Small intestine (tissue), 7 donors: Measurements from ENCODE around the gene ARID1A. TPM values are rescaled to one million over a fixed set of nuclear protein-coding genes. Genes with fewer than 3 reads are reported as not detected.
A peak's percentile ranks its signal among the peaks of the same experiment; 100 is the strongest.
"Not testable (repeated sequence)": the region's sequence is repeated elsewhere in the genome, so short reads cannot be mapped to it uniquely, and the experiment has no call there.

Experiments used
- DNase-seq, 2 donors: peaks; one replicate each; pipeline versions ENCODE4 v3.0.0 to v3.0.0-alpha.2; 2013
- FAIRE-seq: peaks from 2 replicates; lab custom pipeline; 2012; peaks lifted over from hg19 to GRCh38; lab: Jason Lieb, UNC
- H3K27ac ChIP-seq, 3 donors: one replicate each; pipeline ENCODE4 v1.5.1; 2013; ENCODE audit warnings: low read length in 2 of 3, mild to moderate bottlenecking in 2 of 3, control low read depth in 1 of 3, inconsistent platforms in 1 of 3, low read depth in 1 of 3, moderate library complexity in 1 of 3
- H3K27me3 ChIP-seq, 3 donors: one replicate each; pipeline ENCODE4 v1.6.1; 2013; ENCODE audit warnings: low read length in 3 of 3, inconsistent platforms in 1 of 3; ENCODE audit not compliant: control insufficient read depth in 3 of 3, insufficient read depth in 3 of 3
- H3K36me3 ChIP-seq, 3 donors: one replicate each; pipeline ENCODE4 v1.6.1; 2013; ENCODE audit warnings: low read length in 3 of 3, inconsistent platforms in 1 of 3, low read depth in 1 of 3, mild to moderate bottlenecking in 1 of 3, moderate library complexity in 1 of 3; ENCODE audit not compliant: control insufficient read depth in 3 of 3, insufficient read depth in 2 of 3
- H3K4me1 ChIP-seq, 3 donors: one replicate each; pipeline ENCODE4 v1.6.1; 2013; ENCODE audit warnings: low read length in 2 of 3, inconsistent platforms in 1 of 3, low read depth in 1 of 3, mild to moderate bottlenecking in 1 of 3, moderate library complexity in 1 of 3; ENCODE audit not compliant: control insufficient read depth in 3 of 3, insufficient read depth in 2 of 3
- H3K4me3 ChIP-seq, 3 donors: one replicate each; pipeline ENCODE4 v1.5.1; 2013; ENCODE audit warnings: low read length in 3 of 3, control low read depth in 1 of 3, inconsistent platforms in 1 of 3, low read depth in 1 of 3, mild to moderate bottlenecking in 1 of 3, moderate library complexity in 1 of 3
- H3K9me3 ChIP-seq, 2 donors: one replicate each; pipeline ENCODE4 v1.6.1; 2013; ENCODE audit warnings: low read depth in 1 of 2, low read length in 1 of 2; ENCODE audit not compliant: control insufficient read depth in 2 of 2, insufficient read depth in 1 of 2
- WGBS, 3 donors: extraction: QIAGEN DNeasy Blood & Tissue Kit; methylation state at CpG; one replicate each; pipeline ENCODE4 v1.1.7; 2013; 5-methylcytosine and 5-hydroxymethylcytosine counted together
- polyA plus RNA-seq, 4 donors: library from polyadenylated mRNA; stranded (reverse) in 3 of 4; unstranded in 1 of 4; fragments of 200-250 nt in 3 of 4; fragments of 120-200 nt in 1 of 4; gene quantifications; one replicate each; pipeline versions ENCODE4 v1.2.1 to v1.2.3, GENCODE V29; 2013
- donor health status: healthy with polysubstance abuse.
- donor health status: control.
- donor health status: control.
- donor health status: Bipolar disorder and iron deficiency.
- donor health status: healthy.

ARID1A gene
- polyA plus RNA-seq, 4 donors, result 7.8 to 59.7 (median 18.7) TPM

GRCh38 chr1:26803932-26804331, 108.1 kb downstream of the ARID1A start:
- H3K4me3 ChIP-seq, H3K36me3 ChIP-seq, H3K4me1 ChIP-seq, H3K27me3 ChIP-seq, H3K27ac ChIP-seq, DNase-seq, FAIRE-seq: not testable (repeated sequence)
- 97 to 99% (median 98%) methylated on average over 19 to 30 of the region's 36 CpGs for WGBS, 3 donors
- peaks cover 0 to 10% of the 10 kb centered on the region in 2 donors for H3K9me3 ChIP-seq

- FAIRE-seq, H3K4me3 ChIP-seq, H3K4me1 ChIP-seq, H3K36me3 ChIP-seq, H3K27me3 ChIP-seq, H3K27ac ChIP-seq: not testable (repeated sequence)
- 53 to 55% (median 53%) methylated on average over 11 of the region's 11 CpGs for WGBS, 3 donors
- peak; percentile 75 to 76 for DNase-seq
- H3K9me3 ChIP-seq, result peaks cover 0 to 13% of the 10 kb centered on the region in 2 donors
Measured at GRCh38 chr1:26810105-26810504, 114.3 kb downstream of the ARID1A start.

- Histone ChIP-seq H3K9me3 (peaks cover 0 to 6% of the 10 kb centered on the region in 2 donors), H3K27me3 (no peaks in the 10 kb centered on the region), H3K4me1 (no peaks in the 10 kb centered on the region), H3K27ac (no peak overlapping the region), H3K4me3 (no peak overlapping the region), H3K36me3 (no peaks in the 10 kb centered on the region)
- DNase-seq (no peak), FAIRE-seq (no peak)
- 66 to 73% (median 70%) methylated on average over 4 of the region's 4 CpGs for WGBS, 3 donors
Measured at GRCh38 chr1:26811057-26811456, 115.2 kb downstream of the ARID1A start.

- DNase-seq, result no peak
- H3K9me3 ChIP-seq, result peaks cover 0 to 6% of the 10 kb centered on the region in 2 donors
- no peaks in the 10 kb centered on the region for H3K4me1 ChIP-seq
- no peak overlapping the region for H3K27ac ChIP-seq
- no peak for FAIRE-seq
- no peaks in the 10 kb centered on the region for H3K27me3 ChIP-seq
- H3K36me3 ChIP-seq, result no peaks in the 10 kb centered on the region
- no peak overlapping the region for H3K4me3 ChIP-seq
Measured at GRCh38 chr1:26811708-26812107, 115.9 kb downstream of the ARID1A start.

- Histone ChIP-seq H3K27me3 (no peaks in the 10 kb centered on the region), H3K4me1 (no peaks in the 10 kb centered on the region), H3K9me3 (peaks cover 0 to 6% of the 10 kb centered on the region in 2 donors), H3K36me3 (no peaks in the 10 kb centered on the region), H3K27ac (no peak overlapping the region), H3K4me3 (no peak overlapping the region)
- 88 to 93% (median 90%) methylated on average over 2 of the region's 2 CpGs for WGBS, 3 donors
- DNase-seq (no peak), FAIRE-seq (no peak)
Measured at GRCh38 chr1:26814377-26814776, 118.6 kb downstream of the ARID1A start.

- H3K4me3 ChIP-seq, result no peak overlapping the region
- WGBS, 3 donors, result 87 to 89% (median 88%) methylated on average over 3 of the region's 3 CpGs
- no peak for FAIRE-seq
- no peak overlapping the region for H3K27ac ChIP-seq
- H3K36me3 ChIP-seq, result no peaks in the 10 kb centered on the region
- no peak for DNase-seq
- peaks cover 0 to 6% of the 10 kb centered on the region in 2 donors for H3K9me3 ChIP-seq
- no peaks in the 10 kb centered on the region for H3K27me3 ChIP-seq
- H3K4me1 ChIP-seq, result no peaks in the 10 kb centered on the region
Measured at GRCh38 chr1:26814893-26815292, 119.1 kb downstream of the ARID1A start.

- whole genome bisulfite sequencing, 3 donors, result 48 to 56% (median 53%) methylated on average over 4 of the region's 4 CpGs
- Histone ChIP-seq H3K4me1 (peaks cover 0 to 1% (median 0%) of the 10 kb centered on the region in 3 donors), H3K27me3 (no peaks in the 10 kb centered on the region), H3K4me3 (no peak overlapping the region), H3K9me3 (no peaks in the 10 kb centered on the region), H3K27ac (peak overlapping the region in 1 of 3 donors; percentile 3), H3K36me3 (no peaks in the 10 kb centered on the region)
- DNase-seq (peak in 1 of 2 donors; percentile 37), FAIRE-seq (no peak)
Measured at GRCh38 chr1:26820784-26821269, 125.0 kb downstream of the ARID1A start.

GRCh38 chr1:26822737-26823395, 127.1 kb downstream of the ARID1A start:
- H3K4me3 ChIP-seq, result no peak overlapping the region
- 93 to 99% (median 96%) methylated on average over 4 of the region's 4 CpGs for WGBS, 3 donors

More at GRCh38 chr1:26822737-26823395, 127.1 kb downstream of the ARID1A start:
- no peaks in the 10 kb centered on the region for H3K36me3 ChIP-seq
- H3K4me1 ChIP-seq, result peaks cover 4 to 12% (median 6%) of the 10 kb centered on the region in 3 donors
- H3K27me3 ChIP-seq, result no peaks in the 10 kb centered on the region
- no peak for FAIRE-seq
- no peaks in the 10 kb centered on the region for H3K9me3 ChIP-seq
- DNase-seq, result peak in 1 of 2 donors; percentile 25
- no peak overlapping the region for H3K27ac ChIP-seq
